ENCODE data around the gene KIAA1328. TPM values are rescaled to one million over a fixed set of nuclear protein-coding genes. Genes with fewer than 3 reads are reported as not detected.

The KIAA1328 gene
- total RNA-seq, 4 donors from 2014 or later, result 15.4 to 51.2 (median 18.8) TPM

DNA sequence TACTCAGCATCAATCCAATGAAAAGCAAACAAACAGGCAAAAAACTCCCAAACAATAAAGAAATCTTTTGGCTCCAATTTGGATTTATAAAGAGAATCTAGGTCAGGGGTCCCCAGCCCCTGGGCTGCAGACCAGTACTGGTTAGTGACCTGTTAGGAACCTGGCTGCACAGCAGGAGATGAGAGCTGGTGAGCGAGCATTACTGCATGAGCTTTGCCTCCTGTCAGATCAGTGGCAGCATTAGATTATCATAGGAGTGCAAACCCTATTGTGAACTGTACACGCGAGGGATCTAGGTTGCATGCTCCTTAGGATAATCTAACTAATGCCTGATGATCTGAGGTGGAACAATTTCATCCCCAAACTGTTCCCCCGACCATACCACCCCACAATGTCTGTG lies 102.2 kb downstream of the KIAA1328 start:
- Histone ChIP-seq H3K4me1 (no peaks in the 10 kb centered on the region), H3K36me3 (no peaks in the 10 kb centered on the region), H3K27me3 (no peaks in the 10 kb centered on the region), H3K9me3 (no peaks in the 10 kb centered on the region), H3K4me3 (no peak overlapping the region), H3K27ac (no peak overlapping the region)
- TF ChIP-seq, protein P1, sequence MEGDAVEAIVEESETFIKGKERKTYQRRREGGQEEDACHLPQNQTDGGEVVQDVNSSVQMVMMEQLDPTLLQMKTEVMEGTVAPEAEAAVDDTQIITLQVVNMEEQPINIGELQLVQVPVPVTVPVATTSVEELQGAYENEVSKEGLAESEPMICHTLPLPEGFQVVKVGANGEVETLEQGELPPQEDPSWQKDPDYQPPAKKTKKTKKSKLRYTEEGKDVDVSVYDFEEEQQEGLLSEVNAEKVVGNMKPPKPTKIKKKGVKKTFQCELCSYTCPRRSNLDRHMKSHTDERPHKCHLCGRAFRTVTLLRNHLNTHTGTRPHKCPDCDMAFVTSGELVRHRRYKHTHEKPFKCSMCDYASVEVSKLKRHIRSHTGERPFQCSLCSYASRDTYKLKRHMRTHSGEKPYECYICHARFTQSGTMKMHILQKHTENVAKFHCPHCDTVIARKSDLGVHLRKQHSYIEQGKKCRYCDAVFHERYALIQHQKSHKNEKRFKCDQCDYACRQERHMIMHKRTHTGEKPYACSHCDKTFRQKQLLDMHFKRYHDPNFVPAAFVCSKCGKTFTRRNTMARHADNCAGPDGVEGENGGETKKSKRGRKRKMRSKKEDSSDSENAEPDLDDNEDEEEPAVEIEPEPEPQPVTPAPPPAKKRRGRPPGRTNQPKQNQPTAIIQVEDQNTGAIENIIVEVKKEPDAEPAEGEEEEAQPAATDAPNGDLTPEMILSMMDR (IDR thresholded peaks at IDR 0.05), result no peak
- no peak for TF ChIP-seq POLR2A (IDR thresholded peaks at IDR 0.05)
- DNase-seq, result no peak

DNA sequence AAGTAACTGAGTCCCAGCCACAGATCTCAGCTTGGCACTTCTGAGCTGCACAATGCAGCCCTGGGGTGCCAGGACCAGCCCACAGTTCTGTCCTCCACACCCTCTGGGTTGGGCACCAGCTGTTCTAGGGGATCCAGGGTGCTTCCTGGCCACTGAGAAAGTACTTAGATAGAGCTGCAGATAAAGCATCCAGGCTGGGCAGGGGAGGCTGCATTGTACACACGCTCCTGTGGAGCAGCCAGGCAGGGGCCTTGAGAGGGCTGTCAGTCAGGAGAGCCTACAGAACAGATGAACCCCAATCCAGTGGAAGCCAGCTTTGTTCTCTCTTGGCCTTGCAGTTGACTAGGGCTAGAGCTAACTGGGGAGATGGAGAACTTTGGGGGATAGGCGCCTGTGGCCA lies 104.6 kb downstream of the KIAA1328 start:
- no peak overlapping the region for H3K4me3 ChIP-seq
- no peaks in the 10 kb centered on the region for H3K4me1 ChIP-seq
- H3K36me3 ChIP-seq, result no peaks in the 10 kb centered on the region
- no peak overlapping the region for H3K27ac ChIP-seq
- H3K27me3 ChIP-seq, result no peaks in the 10 kb centered on the region
- DNase-seq, result no peak
- H3K9me3 ChIP-seq, result peaks cover 0 to 1% (median 0%) of the 10 kb centered on the region in 4 donors
- TF ChIP-seq, protein P1 (IDR thresholded peaks at IDR 0.05), result no peak
- TF ChIP-seq POLR2A (IDR thresholded peaks at IDR 0.05), result no peak

DNA sequence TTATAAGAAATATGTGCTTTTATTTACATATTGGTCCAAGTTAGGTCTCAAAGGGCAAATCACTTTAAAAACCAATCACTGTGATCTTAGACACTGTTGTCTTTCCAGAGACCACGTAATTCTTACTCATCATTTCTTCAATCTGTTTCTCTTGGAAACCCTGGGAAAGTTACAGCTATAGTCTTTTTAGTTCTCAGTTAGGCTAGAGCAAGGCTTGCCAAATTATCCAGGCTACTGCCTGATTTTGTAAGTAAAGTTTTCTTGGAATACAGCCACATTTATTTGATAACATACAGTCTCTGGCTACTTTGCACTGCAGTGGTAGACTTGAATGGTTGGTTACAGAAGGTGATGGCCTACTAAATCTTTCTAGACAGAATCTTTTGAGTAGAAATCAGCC lies 106.0 kb downstream of the KIAA1328 start:
- Histone ChIP-seq H3K4me3 (no peak overlapping the region), H3K36me3 (no peaks in the 10 kb centered on the region), H3K4me1 (no peaks in the 10 kb centered on the region), H3K27ac (no peak overlapping the region), H3K27me3 (no peaks in the 10 kb centered on the region), H3K9me3 (peaks cover 0 to 5% (median 0%) of the 10 kb centered on the region in 4 donors)
- TF ChIP-seq, protein P1 (IDR thresholded peaks at IDR 0.05), result no peak
- TF ChIP-seq POLR2A (IDR thresholded peaks at IDR 0.05), result no peak
- no peak for DNase-seq

DNA sequence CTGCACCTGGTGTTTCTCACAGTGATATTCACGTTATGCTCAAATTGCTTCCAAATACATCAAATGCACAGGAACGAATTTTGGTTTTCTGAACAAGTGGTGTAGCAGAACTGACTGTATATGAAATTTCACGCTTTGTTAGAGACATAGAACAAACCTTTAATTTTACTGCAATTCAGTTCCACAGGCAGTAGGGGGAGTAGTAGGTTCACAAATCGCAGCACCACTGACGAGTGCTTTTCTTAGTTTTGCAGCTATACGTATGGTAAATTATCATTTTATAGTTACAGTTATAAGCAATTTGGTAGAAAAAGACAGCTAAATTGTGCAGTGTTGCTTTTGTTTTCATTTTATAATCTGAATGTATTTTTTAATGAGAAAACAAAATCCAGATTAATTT lies 113.3 kb downstream of the KIAA1328 start:
- Histone ChIP-seq H3K27ac (no peak overlapping the region), H3K9me3 (peaks cover 0 to 5% (median 0%) of the 10 kb centered on the region in 4 donors), H3K4me3 (no peak overlapping the region), H3K4me1 (no peaks in the 10 kb centered on the region), H3K27me3 (no peaks in the 10 kb centered on the region), H3K36me3 (no peaks in the 10 kb centered on the region)
- no peak for TF ChIP-seq POLR2A (IDR thresholded peaks at IDR 0.05)
- TF ChIP-seq, protein P1 (IDR thresholded peaks at IDR 0.05), result peak in 3 of 6 experiments; percentile 64 to 69 (median 67)
- DNase-seq, result peak in 1 of 3 donors; percentile 45

DNA sequence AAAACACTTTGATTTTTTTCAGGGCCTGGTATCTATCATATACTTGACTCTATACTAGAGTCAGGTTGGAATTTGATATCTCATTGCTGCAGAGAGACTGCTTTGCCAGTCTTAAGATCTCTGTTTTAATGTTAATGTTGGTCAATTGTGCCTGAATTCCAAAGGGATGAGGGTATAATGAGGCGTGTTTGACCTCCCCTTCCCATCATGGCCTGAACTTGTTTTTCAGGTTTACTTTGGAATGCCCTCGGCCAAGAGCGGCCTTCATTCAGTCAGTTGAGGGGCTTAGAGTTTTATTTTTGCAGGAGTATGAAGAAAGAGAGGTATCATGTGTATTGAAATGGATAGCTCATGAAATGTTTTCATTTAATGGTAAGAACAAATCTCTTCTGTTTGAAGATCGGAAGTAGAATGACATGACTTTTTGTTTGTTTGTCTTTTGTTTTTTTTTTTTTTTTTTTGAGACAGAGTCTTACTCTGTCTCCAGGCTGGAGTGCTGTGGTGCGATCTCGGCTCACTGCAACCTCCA lies 119.0 kb downstream of the KIAA1328 start:
- Histone ChIP-seq H3K36me3 (no peaks in the 10 kb centered on the region), H3K4me3 (no peak overlapping the region), H3K27ac (no peak overlapping the region), H3K27me3 (no peaks in the 10 kb centered on the region), H3K9me3 (no peaks in the 10 kb centered on the region), H3K4me1 (no peaks in the 10 kb centered on the region)
- TF ChIP-seq POLR2A (IDR thresholded peaks at IDR 0.05), result no peak
- TF ChIP-seq, protein P1 (IDR thresholded peaks at IDR 0.05), result no peak
- no peak for DNase-seq

DNA sequence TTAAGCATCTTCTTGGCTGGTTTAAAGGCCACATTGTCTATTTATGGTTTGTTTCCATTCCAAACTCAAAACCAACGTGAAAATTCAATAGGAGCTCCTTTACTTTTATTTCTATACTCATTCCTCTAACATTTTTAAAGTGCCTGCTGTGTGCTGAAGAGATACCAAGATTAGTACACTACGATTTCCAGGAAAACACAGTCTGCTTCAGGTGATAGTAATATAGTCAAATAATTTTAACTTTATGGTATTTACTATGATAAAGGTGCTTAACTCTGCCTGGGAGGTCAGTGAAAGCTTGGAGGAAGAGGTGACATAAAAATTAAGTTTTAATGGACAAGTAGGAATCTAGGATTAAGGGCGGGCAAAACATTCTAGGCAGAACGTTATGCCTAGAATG lies 121.4 kb downstream of the KIAA1328 start:
- H3K4me1 ChIP-seq, result no peaks in the 10 kb centered on the region
- H3K9me3 ChIP-seq, result no peaks in the 10 kb centered on the region
- H3K36me3 ChIP-seq, result no peaks in the 10 kb centered on the region
- H3K4me3 ChIP-seq, result no peak overlapping the region
- no peaks in the 10 kb centered on the region for H3K27me3 ChIP-seq
- TF ChIP-seq, protein P1 (IDR thresholded peaks at IDR 0.05), result no peak
- TF ChIP-seq POLR2A (IDR thresholded peaks at IDR 0.05), result no peak
- H3K27ac ChIP-seq, result no peak overlapping the region
- no peak for DNase-seq

Data from Peyer's patch (tissue), 4 donors.